PFSK-1 (cell line): ENCODE results near the gene SLC39A1. TPM values are rescaled to one million over a fixed set of nuclear protein-coding genes. Genes with fewer than 3 reads are reported as not detected.

Experiments used
- FOXP2 ChIP-seq: optimal IDR thresholded peaks from 2 replicates; pipeline ENCODE3; 2011; ENCODE audit warnings: borderline replicate concordance, control low read depth, inconsistent platforms; ENCODE audit not compliant: insufficient read depth; ENCODE audit errors: extremely low read length, extremely low read depth
- POLR2AphosphoS5 ChIP-seq: IDR thresholded peaks from 2 replicates; pipeline ENCODE4 v1.6.1; 2012; ENCODE audit warnings: low read depth, mild to moderate bottlenecking, control low read depth, low read length, moderate library complexity
- SIN3A ChIP-seq: IDR thresholded peaks from 2 replicates; pipeline ENCODE4 v1.6.1; 2012; ENCODE audit warnings: mild to moderate bottlenecking, low read length, moderate library complexity, borderline replicate concordance; ENCODE audit not compliant: insufficient read depth
- TAF1 ChIP-seq: IDR thresholded peaks from 2 replicates; pipeline ENCODE4 v1.6.1; 2012; ENCODE audit warnings: low read length, control low read depth, borderline replicate concordance; ENCODE audit not compliant: insufficient read depth
- polyA plus RNA-seq: library from polyadenylated mRNA; unstranded; fragments of >200 nt; gene quantifications from one replicate; pipeline ENCODE4 v1.2.1, GENCODE V29; 2012; ENCODE audit warnings: low read depth, missing spikeins; ENCODE audit not compliant: insufficient read length
- TF ChIP-seq, protein P1 (sequence below), 2 experiments: IDR thresholded peaks; 2 replicates each; pipeline versions ENCODE4 v1.6.1 to v1.8.0; 2011 to 2012; ENCODE audit warnings: low read depth in 2 of 2, low read length in 2 of 2, control low read depth in 1 of 2, inconsistent platforms in 1 of 2, mild to moderate bottlenecking in 1 of 2, moderate library complexity in 1 of 2; ENCODE audit not compliant: insufficient read depth in 1 of 2

The SLC39A1 gene, protein sequence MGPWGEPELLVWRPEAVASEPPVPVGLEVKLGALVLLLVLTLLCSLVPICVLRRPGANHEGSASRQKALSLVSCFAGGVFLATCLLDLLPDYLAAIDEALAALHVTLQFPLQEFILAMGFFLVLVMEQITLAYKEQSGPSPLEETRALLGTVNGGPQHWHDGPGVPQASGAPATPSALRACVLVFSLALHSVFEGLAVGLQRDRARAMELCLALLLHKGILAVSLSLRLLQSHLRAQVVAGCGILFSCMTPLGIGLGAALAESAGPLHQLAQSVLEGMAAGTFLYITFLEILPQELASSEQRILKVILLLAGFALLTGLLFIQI
- polyA plus RNA-seq, result 112 TPM

DNA sequence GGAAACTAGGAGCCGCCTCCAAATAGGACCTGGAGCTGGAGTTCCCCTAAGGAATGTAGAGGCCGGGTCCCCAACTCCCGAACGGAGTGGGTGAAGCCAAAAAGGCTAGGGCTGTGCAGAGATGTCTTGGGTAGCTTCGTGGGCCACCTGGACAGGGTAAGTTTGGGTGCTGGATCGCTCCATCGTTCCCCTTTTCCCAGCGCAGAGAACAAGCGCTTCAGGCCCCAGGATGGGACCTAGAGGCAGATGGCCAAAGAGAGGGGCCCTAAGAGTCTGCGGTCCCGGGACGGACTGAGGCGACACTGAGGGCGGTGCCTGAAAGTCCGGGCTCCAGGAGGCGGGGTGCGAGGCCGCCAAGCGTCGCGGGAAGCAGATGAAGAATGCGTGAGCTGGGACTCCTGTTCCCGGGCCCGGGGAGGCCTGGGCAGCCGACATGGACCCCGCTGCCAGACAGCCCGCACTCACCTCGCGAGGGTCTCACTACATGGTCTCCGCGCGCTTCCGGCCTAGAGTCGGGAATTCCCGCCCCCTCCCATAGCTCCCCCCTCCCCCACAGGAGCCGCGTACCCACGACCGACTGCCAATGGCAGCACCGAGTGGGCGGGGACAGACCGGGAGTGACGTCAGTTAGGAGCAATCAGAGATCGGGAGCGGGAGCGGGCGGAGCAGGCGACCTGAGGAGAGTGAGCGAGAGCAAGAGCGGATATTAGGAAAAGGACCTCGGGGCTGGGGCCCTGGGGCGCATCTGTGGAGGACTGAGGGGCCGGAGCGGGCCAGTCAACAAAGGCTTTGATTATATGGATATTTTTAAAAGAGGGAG is at the start of gene SLC39A1:
SLC39A1 (minus strand) TSS at position 508 of the 820 bp plus-strand sequence. CDS start 822 bp downstream, outside the sequence.
- peak; percentile 82 for TF ChIP-seq POLR2AphosphoS5
- TF ChIP-seq FOXP2, result no peak
- TF ChIP-seq, protein P1, sequence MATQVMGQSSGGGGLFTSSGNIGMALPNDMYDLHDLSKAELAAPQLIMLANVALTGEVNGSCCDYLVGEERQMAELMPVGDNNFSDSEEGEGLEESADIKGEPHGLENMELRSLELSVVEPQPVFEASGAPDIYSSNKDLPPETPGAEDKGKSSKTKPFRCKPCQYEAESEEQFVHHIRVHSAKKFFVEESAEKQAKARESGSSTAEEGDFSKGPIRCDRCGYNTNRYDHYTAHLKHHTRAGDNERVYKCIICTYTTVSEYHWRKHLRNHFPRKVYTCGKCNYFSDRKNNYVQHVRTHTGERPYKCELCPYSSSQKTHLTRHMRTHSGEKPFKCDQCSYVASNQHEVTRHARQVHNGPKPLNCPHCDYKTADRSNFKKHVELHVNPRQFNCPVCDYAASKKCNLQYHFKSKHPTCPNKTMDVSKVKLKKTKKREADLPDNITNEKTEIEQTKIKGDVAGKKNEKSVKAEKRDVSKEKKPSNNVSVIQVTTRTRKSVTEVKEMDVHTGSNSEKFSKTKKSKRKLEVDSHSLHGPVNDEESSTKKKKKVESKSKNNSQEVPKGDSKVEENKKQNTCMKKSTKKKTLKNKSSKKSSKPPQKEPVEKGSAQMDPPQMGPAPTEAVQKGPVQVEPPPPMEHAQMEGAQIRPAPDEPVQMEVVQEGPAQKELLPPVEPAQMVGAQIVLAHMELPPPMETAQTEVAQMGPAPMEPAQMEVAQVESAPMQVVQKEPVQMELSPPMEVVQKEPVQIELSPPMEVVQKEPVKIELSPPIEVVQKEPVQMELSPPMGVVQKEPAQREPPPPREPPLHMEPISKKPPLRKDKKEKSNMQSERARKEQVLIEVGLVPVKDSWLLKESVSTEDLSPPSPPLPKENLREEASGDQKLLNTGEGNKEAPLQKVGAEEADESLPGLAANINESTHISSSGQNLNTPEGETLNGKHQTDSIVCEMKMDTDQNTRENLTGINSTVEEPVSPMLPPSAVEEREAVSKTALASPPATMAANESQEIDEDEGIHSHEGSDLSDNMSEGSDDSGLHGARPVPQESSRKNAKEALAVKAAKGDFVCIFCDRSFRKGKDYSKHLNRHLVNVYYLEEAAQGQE (IDR thresholded peaks at IDR 0.05; ENCODE audit: insufficient read depth in 1 of 2, low read depth in 2 of 2, low read length in 2 of 2), result 0 out of 4 replicates have a peak, but pooled peaks of 1 of the 2 experiments have one; percentile 18
- peak; percentile 75; the same call in 1 of the 2 replicates for TF ChIP-seq TAF1
- TF ChIP-seq SIN3A, result 0 out of 2 replicates have a peak, but pooled peaks have one; percentile 10

DNA sequence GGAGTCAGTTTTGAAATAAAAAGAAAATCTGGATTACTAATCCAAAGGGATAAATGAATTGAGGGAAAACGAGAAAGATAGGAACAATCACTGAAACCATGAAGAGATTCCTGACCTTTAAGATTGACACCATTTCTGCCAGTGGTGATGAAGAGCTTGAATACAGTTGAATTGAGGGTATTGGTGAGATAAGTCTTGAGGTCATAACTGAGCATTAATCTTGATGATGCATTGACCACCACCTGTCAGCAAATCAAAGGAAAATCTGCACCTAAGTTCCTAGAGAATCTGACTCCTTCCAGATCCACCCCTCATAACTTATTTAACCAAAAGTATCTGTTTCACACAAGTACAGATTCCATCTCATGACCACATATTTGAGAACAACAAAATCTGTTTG is 48.8 kb upstream of the SLC39A1 start:
- TF ChIP-seq FOXP2 (no peak), POLR2AphosphoS5 (no peak), SIN3A (no peak), TAF1 (no peak)
- TF ChIP-seq, protein P1 (IDR thresholded peaks at IDR 0.05; ENCODE audit: insufficient read depth in 1 of 2, low read depth in 2 of 2, low read length in 2 of 2), result no peak

DNA sequence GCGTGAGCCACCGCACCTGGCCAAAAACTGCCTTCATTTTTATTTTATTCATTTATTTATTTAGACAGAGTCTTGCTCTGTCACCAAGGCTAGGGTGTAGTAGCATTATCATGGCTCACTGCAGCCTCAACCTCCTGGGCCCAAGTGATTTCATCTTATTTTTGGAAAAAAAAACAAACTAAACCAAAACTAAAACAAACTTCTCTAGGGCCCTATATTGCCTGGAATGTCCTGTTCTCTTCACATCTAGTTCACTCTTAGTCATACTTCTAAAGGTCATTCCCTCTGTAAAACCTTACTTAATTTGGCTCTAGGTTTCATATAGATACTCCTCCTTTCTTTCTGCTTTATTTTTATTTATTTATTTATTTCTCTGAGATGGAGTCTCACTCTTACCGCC is 42.8 kb upstream of the SLC39A1 start:
- TF ChIP-seq SIN3A (no peak), TAF1 (no peak), POLR2AphosphoS5 (no peak), FOXP2 (no peak)
- TF ChIP-seq, protein P1 (IDR thresholded peaks at IDR 0.05; ENCODE audit: insufficient read depth in 1 of 2, low read depth in 2 of 2, low read length in 2 of 2), result no peak

DNA sequence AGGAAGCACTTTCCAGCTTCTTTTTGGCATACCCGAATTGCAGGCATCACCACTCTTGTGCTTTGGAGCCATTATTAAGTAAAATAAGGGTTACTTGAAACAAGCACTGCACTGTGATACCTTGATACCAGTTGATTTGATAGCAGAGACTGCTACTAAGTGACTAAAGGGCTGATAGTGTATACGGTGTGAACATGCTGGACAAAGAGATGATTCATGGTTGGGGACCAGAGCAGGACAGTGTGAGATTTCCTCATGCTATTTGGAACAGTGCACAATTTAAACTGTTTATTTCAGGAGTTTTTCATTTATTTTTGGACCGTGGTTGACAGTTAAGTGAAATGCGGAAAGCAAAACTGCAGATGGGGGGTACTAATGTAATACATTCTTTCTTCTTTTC is 37.1 kb upstream of the SLC39A1 start:
- TF ChIP-seq SIN3A (no peak), TAF1 (no peak), POLR2AphosphoS5 (no peak), FOXP2 (no peak)
- TF ChIP-seq, protein P1 (IDR thresholded peaks at IDR 0.05; ENCODE audit: insufficient read depth in 1 of 2, low read depth in 2 of 2, low read length in 2 of 2), result no peak
